Skeletal muscle tissue (tissue), 4 donors: ENCODE measurements around the gene MOXD1. TPM values are rescaled to one million over a fixed set of nuclear protein-coding genes. Genes with fewer than 3 reads are reported as not detected.
"Not testable (repeated sequence)": the region's sequence is repeated elsewhere in the genome, so short reads cannot be mapped to it uniquely, and the experiment has no call there.

ENCODE experiments used
- H3K27ac ChIP-seq: one replicate; pipeline ENCODE4 v1.7.0; 2013; ENCODE audit warnings: mild to moderate bottlenecking, low read depth, low read length, inconsistent platforms
- H3K27me3 ChIP-seq, 3 donors: one replicate each; pipeline ENCODE4 v1.7.0; 2013; ENCODE audit warnings: low read length in 3 of 3; ENCODE audit not compliant: control insufficient read depth in 3 of 3, insufficient read depth in 3 of 3
- H3K36me3 ChIP-seq, 3 donors: one replicate each; pipeline ENCODE4 v1.7.0; 2013; ENCODE audit warnings: low read length in 3 of 3; ENCODE audit not compliant: control insufficient read depth in 3 of 3, insufficient read depth in 3 of 3
- H3K4me1 ChIP-seq, 3 donors: one replicate each; pipeline ENCODE4 v1.7.0; 2013; ENCODE audit warnings: low read length in 3 of 3, mild to moderate bottlenecking in 3 of 3; ENCODE audit not compliant: control insufficient read depth in 3 of 3, insufficient read depth in 3 of 3
- H3K4me3 ChIP-seq, 3 donors: one replicate each; pipeline ENCODE4 v1.7.0; 2013; ENCODE audit warnings: low read length in 3 of 3
- H3K9ac ChIP-seq, 3 donors: one replicate each; pipeline ENCODE4 v1.7.0; 2013; ENCODE audit warnings: low read length in 3 of 3, mild to moderate bottlenecking in 3 of 3, moderate library complexity in 2 of 3, low read depth in 1 of 3
- H3K9me3 ChIP-seq, 3 donors: one replicate each; pipeline ENCODE4 v1.7.0; 2013; ENCODE audit warnings: low read length in 3 of 3; ENCODE audit not compliant: control insufficient read depth in 3 of 3
- total RNA-seq: library from RNA; depleted of rRNA; stranded (reverse); fragments of >200 nt; gene quantifications from one replicate; pipeline ENCODE4 v1.2.3, GENCODE V29; 2014
- donor health status: Osteomylitis.

Gene MOXD1
- total RNA-seq, 1 donor from 2014 or later: 1.0 TPM

- not testable (repeated sequence) for H3K36me3 ChIP-seq, H3K4me1 ChIP-seq, H3K4me3 ChIP-seq, H3K9me3 ChIP-seq, H3K27ac ChIP-seq, H3K27me3 ChIP-seq, H3K9ac ChIP-seq
Observed at GRCh38 chr6:132268666-132269065, 132.6 kb downstream of the MOXD1 start.

GRCh38 chr6:132268209-132268608, 133.1 kb downstream of the MOXD1 start:
- H3K36me3 ChIP-seq: no peaks in the 10 kb centered on the region
- H3K4me1 ChIP-seq: no peaks in the 10 kb centered on the region
- H3K4me3 ChIP-seq: no peak overlapping the region
- no peak overlapping the region for H3K27ac ChIP-seq
- no peaks in the 10 kb centered on the region for H3K9me3 ChIP-seq
- H3K9ac ChIP-seq: no peak overlapping the region
- no peaks in the 10 kb centered on the region for H3K27me3 ChIP-seq

- Histone ChIP-seq H3K27me3 (no peaks in the 10 kb centered on the region), H3K9ac (no peak overlapping the region), H3K9me3 (no peaks in the 10 kb centered on the region), H3K4me1 (no peaks in the 10 kb centered on the region), H3K4me3 (no peak overlapping the region), H3K27ac (no peak overlapping the region), H3K36me3 (no peaks in the 10 kb centered on the region)
Observed at GRCh38 chr6:132265451-132266097, 135.7 kb downstream of the MOXD1 start.

- Histone ChIP-seq H3K9ac (no peak overlapping the region), H3K27ac (no peak overlapping the region), H3K9me3 (no peaks in the 10 kb centered on the region), H3K27me3 (no peaks in the 10 kb centered on the region), H3K4me1 (no peaks in the 10 kb centered on the region), H3K4me3 (no peak overlapping the region), H3K36me3 (no peaks in the 10 kb centered on the region)
Observed at GRCh38 chr6:132264021-132264500, 137.2 kb downstream of the MOXD1 start.

- no peaks in the 10 kb centered on the region for H3K36me3 ChIP-seq
- no peaks in the 10 kb centered on the region for H3K27me3 ChIP-seq
- H3K4me3 ChIP-seq: no peak overlapping the region
- H3K9ac ChIP-seq: no peak overlapping the region
- H3K9me3 ChIP-seq: no peaks in the 10 kb centered on the region
- no peaks in the 10 kb centered on the region for H3K4me1 ChIP-seq
- H3K27ac ChIP-seq: no peak overlapping the region
Observed at GRCh38 chr6:132261354-132261753, 139.9 kb downstream of the MOXD1 start.

- Histone ChIP-seq H3K4me1 (no peaks in the 10 kb centered on the region), H3K9me3 (no peaks in the 10 kb centered on the region), H3K27me3 (no peaks in the 10 kb centered on the region), H3K4me3 (no peak overlapping the region), H3K9ac (no peak overlapping the region), H3K27ac (no peak overlapping the region), H3K36me3 (no peaks in the 10 kb centered on the region)
Observed at GRCh38 chr6:132259070-132259469, 142.2 kb downstream of the MOXD1 start.

- Histone ChIP-seq H3K9ac (no peak overlapping the region), H3K4me1 (no peaks in the 10 kb centered on the region), H3K36me3 (no peaks in the 10 kb centered on the region), H3K9me3 (no peaks in the 10 kb centered on the region), H3K27ac (no peak overlapping the region), H3K4me3 (no peak overlapping the region), H3K27me3 (no peaks in the 10 kb centered on the region)
Observed at GRCh38 chr6:132257561-132257960, 143.7 kb downstream of the MOXD1 start.

- no peak overlapping the region for H3K4me3 ChIP-seq
- H3K4me1 ChIP-seq: no peaks in the 10 kb centered on the region
- no peaks in the 10 kb centered on the region for H3K36me3 ChIP-seq
- H3K9ac ChIP-seq: no peak overlapping the region
- no peaks in the 10 kb centered on the region for H3K27me3 ChIP-seq
- H3K27ac ChIP-seq: no peak overlapping the region
- peaks cover 0 to 2% (median 0%) of the 10 kb centered on the region in 3 donors for H3K9me3 ChIP-seq
Observed at GRCh38 chr6:132256457-132256856, 144.8 kb downstream of the MOXD1 start.

- Histone ChIP-seq H3K36me3 (no peaks in the 10 kb centered on the region), H3K27ac (no peak overlapping the region), H3K27me3 (no peaks in the 10 kb centered on the region), H3K9ac (no peak overlapping the region), H3K4me3 (no peak overlapping the region), H3K4me1 (no peaks in the 10 kb centered on the region), H3K9me3 (peaks cover 0 to 2% (median 0%) of the 10 kb centered on the region in 3 donors)
Observed at GRCh38 chr6:132253906-132254305, 147.4 kb downstream of the MOXD1 start.

GRCh38 chr6:132253211-132253610, 148.1 kb downstream of the MOXD1 start:
- peaks cover 0 to 2% (median 0%) of the 10 kb centered on the region in 3 donors for H3K9me3 ChIP-seq
- H3K27ac ChIP-seq: no peak overlapping the region
- H3K36me3 ChIP-seq: no peaks in the 10 kb centered on the region
- no peak overlapping the region for H3K4me3 ChIP-seq
- no peak overlapping the region for H3K9ac ChIP-seq
- no peaks in the 10 kb centered on the region for H3K27me3 ChIP-seq
- H3K4me1 ChIP-seq: no peaks in the 10 kb centered on the region
